ENCODE measurements around the gene UBE4A. TPM values are rescaled to one million over a fixed set of nuclear protein-coding genes. Genes with fewer than 3 reads are reported as not detected.

UBE4A gene
- total RNA-seq, 4 donors from 2014 or later: 40.3 to 46.1 (median 44.4) TPM

GRCh38 chr11:118373871-118374270, 14.5 kb downstream of the UBE4A start:
- intact Hi-C loops (cut with DNase I; ENCODE audit: low total_unique reads): no loop called here
- H3K4me3 ChIP-seq (ENCODE audit: low read depth, poor library complexity, severe bottlenecking): no peak overlapping the region
- WGBS, 2 donors: 94 to 95% methylated on average over 5 of the region's 5 CpGs
- no peak for DNase-seq (ENCODE audit: low spot score in 2 of 2)
- TF ChIP-seq CTCF (IDR thresholded peaks at IDR 0.05) (no peak), POLR2A (IDR thresholded peaks at IDR 0.05) (no peak)

- TF ChIP-seq POLR2A (IDR thresholded peaks at IDR 0.05) (no peak), CTCF (IDR thresholded peaks at IDR 0.05) (no peak)
- 60 to 67% methylated on average over 3 of the region's 3 CpGs for WGBS, 2 donors
- DNase-seq (ENCODE audit: low spot score in 2 of 2): no peak
- no peak overlapping the region for H3K4me3 ChIP-seq (ENCODE audit: low read depth, poor library complexity, severe bottlenecking)
- intact Hi-C loops (cut with DNase I; ENCODE audit: low total_unique reads): no loop called here
Observed at GRCh38 chr11:118374729-118375128, 15.3 kb downstream of the UBE4A start.

GRCh38 chr11:118375978-118376377, 16.6 kb downstream of the UBE4A start:
- no peak for DNase-seq (ENCODE audit: low spot score in 2 of 2)
- intact Hi-C loops (cut with DNase I; ENCODE audit: low total_unique reads): no loop called here
- no peak for TF ChIP-seq CTCF (IDR thresholded peaks at IDR 0.05)
- TF ChIP-seq POLR2A (IDR thresholded peaks at IDR 0.05): no peak
- H3K4me3 ChIP-seq (ENCODE audit: low read depth, poor library complexity, severe bottlenecking): no peak overlapping the region

- no peak overlapping the region for H3K4me3 ChIP-seq (ENCODE audit: low read depth, poor library complexity, severe bottlenecking)
- TF ChIP-seq CTCF (IDR thresholded peaks at IDR 0.05): no peak
- no peak for TF ChIP-seq POLR2A (IDR thresholded peaks at IDR 0.05)
- WGBS, 2 donors: 80 to 90% methylated on average over 4 of the region's 4 CpGs
- intact Hi-C loops (cut with DNase I; ENCODE audit: low total_unique reads): no loop called here
- DNase-seq (ENCODE audit: low spot score in 2 of 2): no peak
Observed at GRCh38 chr11:118379497-118379896, 20.1 kb downstream of the UBE4A start.

- TF ChIP-seq CTCF (IDR thresholded peaks at IDR 0.05) (no peak), POLR2A (IDR thresholded peaks at IDR 0.05) (no peak)
- no peak overlapping the region for H3K4me3 ChIP-seq (ENCODE audit: low read depth, poor library complexity, severe bottlenecking)
- intact Hi-C loops (cut with DNase I; ENCODE audit: low total_unique reads): loop anchor here (10.0 kb wide), 1 partner anchor 124 kb away; no protein-coding TSS in a partner anchor
- no peak for DNase-seq (ENCODE audit: low spot score in 2 of 2)
Observed at GRCh38 chr11:118380571-118380970, 21.2 kb downstream of the UBE4A start.

GRCh38 chr11:118382954-118383353, 23.6 kb downstream of the UBE4A start:
- no peak for DNase-seq (ENCODE audit: low spot score in 2 of 2)
- no peak overlapping the region for H3K4me3 ChIP-seq (ENCODE audit: low read depth, poor library complexity, severe bottlenecking)
- TF ChIP-seq POLR2A (IDR thresholded peaks at IDR 0.05) (no peak), CTCF (IDR thresholded peaks at IDR 0.05) (no peak)
- WGBS, 2 donors: 90 to 91% methylated on average over 3 of the region's 3 CpGs
- intact Hi-C loops (cut with DNase I; ENCODE audit: low total_unique reads): loop anchor here (10.0 kb wide), 1 partner anchor 122 kb away; no protein-coding TSS in a partner anchor

All from lower leg skin (tissue), 4 donors.